Upper lobe of right lung (tissue), 1 donor: ENCODE results near the gene TACSTD2. TPM values are rescaled to one million over a fixed set of nuclear protein-coding genes. Genes with fewer than 3 reads are reported as not detected.
A peak's percentile ranks its signal among the peaks of the same experiment; 100 is the strongest.

Source experiments
- ATAC-seq: fragments of 200-7000 bp; cut with Tn5 transposase; one replicate; pipeline ENCODE4 v1.9.1; 2020; ENCODE audit warnings: mild to moderate bottlenecking, moderate library complexity
- DNase-seq: peaks from one replicate; pipeline ENCODE4 v3.0.0-alpha.2; 2020
- H3K27ac ChIP-seq: fragments of 200-600 bp; one replicate; pipeline ENCODE4 v1.8.0; 2022
- H3K27me3 ChIP-seq: fragments of 200-600 bp; one replicate; pipeline ENCODE4 v1.8.0; 2022; ENCODE audit warnings: mild to moderate bottlenecking
- H3K36me3 ChIP-seq: fragments of 200-600 bp; one replicate; pipeline ENCODE4 v1.8.0; 2022
- H3K4me1 ChIP-seq: fragments of 200-600 bp; one replicate; pipeline ENCODE4 v1.8.0; 2022
- H3K4me3 ChIP-seq: fragments of 200-600 bp; one replicate; pipeline ENCODE4 v1.8.0; 2022; ENCODE audit warnings: mild to moderate bottlenecking
- H3K9me3 ChIP-seq: fragments of 200-600 bp; one replicate; pipeline ENCODE4 v1.8.0; 2022
- intact Hi-C: fragments of 100-400 bp; cut with DNase I; formaldehyde crosslinking; loops from one replicate; pipeline ENCODE4 v1.11.0; 2022
- total RNA-seq: library from RNA; stranded (reverse); fragmentation: NEBNext Ultra II Directional; extraction: Animal tissue kit (Norgen Biotek cat#: 25700); gene quantifications from one replicate; pipeline ENCODE4 v1.2.1, GENCODE V29; 2021
- TF ChIP-seq, protein P1 (sequence below): fragments of 200-600 bp; IDR thresholded peaks from one replicate; pipeline ENCODE4 v1.8.0; 2022; ENCODE audit warnings: antibody characterized with exemption
- donor health status: DM: no; HTN: yes; CAD: no; lungs with severe emphysema.

TACSTD2 gene
- total RNA-seq, 1 donor from 2014 or later = 112 TPM

DNA sequence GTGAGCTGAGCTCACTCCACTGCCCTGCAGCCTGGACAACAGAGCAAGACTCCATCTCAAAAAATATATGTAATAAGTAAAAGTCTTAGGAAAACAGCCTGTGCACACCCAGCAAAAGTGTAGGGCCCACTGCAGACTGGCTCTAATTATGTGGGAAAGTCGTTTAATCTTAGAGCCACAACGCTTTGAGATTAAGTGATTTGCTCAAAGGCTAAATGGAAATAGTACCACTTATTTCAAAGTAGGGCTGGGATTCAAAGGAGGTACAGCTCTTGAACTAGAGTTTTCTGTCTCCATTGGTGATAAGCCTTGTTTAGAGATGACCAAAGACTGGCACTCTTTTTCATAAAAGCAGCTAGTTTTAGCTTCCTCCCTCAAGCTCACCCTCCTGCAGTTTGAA lies 2.2 kb downstream of the TACSTD2 start:
- Histone ChIP-seq H3K9me3 (no peaks in the 10 kb centered on the region), H3K27me3 (no peaks in the 10 kb centered on the region), H3K4me1 (peaks cover 10% of the 10 kb centered on the region), H3K27ac (peak overlapping the region; percentile 89), H3K36me3 (no peaks in the 10 kb centered on the region), H3K4me3 (peak overlapping the region; percentile 60)
- intact Hi-C loops = no loop called here
- ATAC-seq = no peak
- DNase-seq = no peak
- TF ChIP-seq, protein P1, sequence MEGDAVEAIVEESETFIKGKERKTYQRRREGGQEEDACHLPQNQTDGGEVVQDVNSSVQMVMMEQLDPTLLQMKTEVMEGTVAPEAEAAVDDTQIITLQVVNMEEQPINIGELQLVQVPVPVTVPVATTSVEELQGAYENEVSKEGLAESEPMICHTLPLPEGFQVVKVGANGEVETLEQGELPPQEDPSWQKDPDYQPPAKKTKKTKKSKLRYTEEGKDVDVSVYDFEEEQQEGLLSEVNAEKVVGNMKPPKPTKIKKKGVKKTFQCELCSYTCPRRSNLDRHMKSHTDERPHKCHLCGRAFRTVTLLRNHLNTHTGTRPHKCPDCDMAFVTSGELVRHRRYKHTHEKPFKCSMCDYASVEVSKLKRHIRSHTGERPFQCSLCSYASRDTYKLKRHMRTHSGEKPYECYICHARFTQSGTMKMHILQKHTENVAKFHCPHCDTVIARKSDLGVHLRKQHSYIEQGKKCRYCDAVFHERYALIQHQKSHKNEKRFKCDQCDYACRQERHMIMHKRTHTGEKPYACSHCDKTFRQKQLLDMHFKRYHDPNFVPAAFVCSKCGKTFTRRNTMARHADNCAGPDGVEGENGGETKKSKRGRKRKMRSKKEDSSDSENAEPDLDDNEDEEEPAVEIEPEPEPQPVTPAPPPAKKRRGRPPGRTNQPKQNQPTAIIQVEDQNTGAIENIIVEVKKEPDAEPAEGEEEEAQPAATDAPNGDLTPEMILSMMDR = no peak

DNA sequence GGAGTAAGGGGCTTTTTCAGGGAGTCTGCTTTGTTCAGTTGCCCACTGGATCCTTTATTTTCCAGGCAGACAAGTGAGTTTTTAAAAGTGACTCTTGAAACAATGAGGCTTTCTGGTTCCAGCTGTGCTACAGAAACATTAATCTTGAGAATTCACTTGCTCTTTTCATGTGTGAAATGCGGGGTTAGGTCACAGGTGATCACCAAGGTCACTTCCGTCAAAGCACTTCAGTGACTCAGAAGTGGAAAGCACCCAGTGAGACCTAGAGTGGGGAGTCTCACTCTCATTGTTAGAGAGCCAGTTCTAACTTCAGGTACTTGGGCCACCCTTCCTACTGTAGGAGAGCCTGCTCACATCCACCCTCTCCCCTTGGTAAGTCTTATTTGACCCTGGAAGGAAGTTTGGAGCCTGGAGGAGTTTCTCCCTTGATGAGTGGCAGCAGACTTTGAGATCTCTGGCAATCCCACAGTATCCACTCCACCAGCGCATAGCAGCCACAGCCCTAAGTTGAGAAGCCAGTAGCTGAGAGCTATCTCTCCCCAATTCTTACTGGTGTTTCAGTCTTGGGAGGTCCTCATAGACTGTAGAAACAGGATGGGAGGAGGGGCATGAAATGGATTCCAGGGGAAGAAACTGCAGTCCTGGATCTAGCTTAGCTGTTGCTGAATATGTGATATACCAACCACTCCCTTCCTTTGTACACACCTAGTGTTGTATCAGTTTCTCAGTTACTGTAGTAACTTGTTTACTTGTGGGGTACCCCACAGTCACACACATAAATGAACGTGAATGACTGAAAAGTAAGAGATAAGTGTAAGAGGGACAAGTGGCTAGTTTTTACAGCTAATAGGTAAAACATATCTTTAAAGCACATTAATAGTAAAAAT lies 3.1 kb downstream of the TACSTD2 start:
- Histone ChIP-seq H3K4me1 (peaks cover 10% of the 10 kb centered on the region), H3K9me3 (no peaks in the 10 kb centered on the region), H3K27ac (peak overlapping the region; percentile 58), H3K36me3 (no peaks in the 10 kb centered on the region), H3K4me3 (peak overlapping the region; percentile 7), H3K27me3 (no peaks in the 10 kb centered on the region)
- ATAC-seq = peak; percentile 13
- intact Hi-C loops = no loop called here
- TF ChIP-seq, protein P1 = no peak
- DNase-seq = no peak

DNA sequence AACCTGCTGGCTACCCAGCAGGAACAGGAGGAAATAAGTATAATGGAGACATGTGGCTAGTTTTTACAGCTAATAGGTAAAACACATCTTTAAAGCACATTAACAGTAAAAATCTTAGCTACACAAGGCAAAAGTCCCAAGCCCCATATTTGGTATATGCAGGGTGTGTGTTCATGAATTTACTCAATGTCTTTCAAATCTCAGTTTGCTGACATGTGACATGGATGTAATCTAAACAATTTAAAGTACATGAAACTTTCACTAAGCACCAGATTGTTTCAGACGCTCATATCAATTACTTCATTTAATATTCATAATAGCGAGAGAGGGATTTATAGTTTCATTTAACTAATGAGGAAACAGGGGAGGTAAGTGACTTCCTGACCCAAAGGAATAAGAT lies 3.9 kb downstream of the TACSTD2 start:
- H3K4me1 ChIP-seq = peaks cover 10% of the 10 kb centered on the region
- H3K36me3 ChIP-seq = no peaks in the 10 kb centered on the region
- no peak for DNase-seq
- no peaks in the 10 kb centered on the region for H3K9me3 ChIP-seq
- no peak overlapping the region for H3K4me3 ChIP-seq
- TF ChIP-seq, protein P1 = no peak
- no peaks in the 10 kb centered on the region for H3K27me3 ChIP-seq
- H3K27ac ChIP-seq = peak overlapping the region; percentile 58
- intact Hi-C loops = no loop called here
- no peak for ATAC-seq

DNA sequence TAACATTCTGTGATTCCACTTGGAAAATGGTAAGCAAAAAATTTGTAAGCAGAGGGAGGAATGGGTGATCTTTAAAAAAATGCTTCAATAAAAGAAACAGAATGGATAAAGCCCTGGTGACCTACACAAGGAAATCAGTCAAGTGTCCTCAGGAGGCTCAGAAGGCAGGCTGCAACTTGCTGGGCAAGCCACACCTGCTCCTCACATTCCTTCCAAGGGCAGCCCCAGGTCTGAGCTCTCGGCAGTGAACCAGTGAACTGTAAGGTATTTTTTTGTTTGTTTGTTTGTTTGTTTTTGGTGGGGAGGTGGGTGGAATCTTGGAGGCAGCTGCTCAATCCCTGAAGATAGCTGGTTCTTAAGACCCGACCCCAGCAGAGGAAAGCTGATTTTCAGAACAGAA lies 4.4 kb downstream of the TACSTD2 start:
- DNase-seq = peak; percentile 67
- TF ChIP-seq, protein P1 = no peak
- Histone ChIP-seq H3K27ac (peak overlapping the region; percentile 58), H3K4me3 (no peak overlapping the region), H3K27me3 (no peaks in the 10 kb centered on the region), H3K9me3 (no peaks in the 10 kb centered on the region), H3K36me3 (no peaks in the 10 kb centered on the region), H3K4me1 (peaks cover 10% of the 10 kb centered on the region)
- peak; percentile 51 for ATAC-seq
- intact Hi-C loops = no loop called here

DNA sequence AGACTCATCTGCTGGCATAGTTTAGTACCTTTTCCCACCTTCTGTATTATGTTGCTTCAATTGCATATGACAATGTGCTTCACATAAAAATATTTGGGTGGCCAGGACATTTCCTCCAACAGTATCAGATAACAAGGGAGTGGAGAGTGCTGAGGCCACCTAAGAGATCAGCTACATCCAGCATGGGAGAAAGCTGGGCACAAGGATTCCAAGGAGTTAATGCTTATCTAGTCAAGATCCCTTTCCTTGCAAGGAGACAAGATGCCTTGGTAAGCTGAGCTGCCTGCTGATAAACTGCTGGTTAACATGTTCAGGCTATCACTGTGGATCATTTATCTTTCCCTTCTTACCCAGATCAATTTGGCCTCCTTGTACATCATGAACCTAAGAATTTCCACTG lies 5.4 kb downstream of the TACSTD2 start:
- no peak overlapping the region for H3K4me3 ChIP-seq
- TF ChIP-seq, protein P1 = no peak
- no peak for ATAC-seq

More for the DNA sequence above, 5.4 kb downstream of the TACSTD2 start:
- DNase-seq = no peak
- Histone ChIP-seq H3K4me1 (peaks cover 10% of the 10 kb centered on the region), H3K27me3 (no peaks in the 10 kb centered on the region), H3K9me3 (no peaks in the 10 kb centered on the region), H3K27ac (no peak overlapping the region), H3K36me3 (no peaks in the 10 kb centered on the region)
- intact Hi-C loops = no loop called here
